LNCaP clone FGC (cell line): ENCODE data around the gene VDAC2.
"Not testable (repeated sequence)": the region's sequence is repeated elsewhere in the genome, so short reads cannot be mapped to it uniquely, and the experiment has no call there.

Experiments
- DNase-seq: peaks from one replicate; pipeline ENCODE4 v3.0.0-alpha.2; 2011; ENCODE audit warnings: low read depth
- H3K4me3 ChIP-seq: 2 replicates; pipeline ENCODE4 v1.5.1; 2011; ENCODE audit warnings: mild to moderate bottlenecking, low read depth, low read length, control low read depth
- TF ChIP-seq, protein P1 (sequence below): IDR thresholded peaks from 2 replicates; pipeline ENCODE4 v1.5.1; 2012; ENCODE audit warnings: mild to moderate bottlenecking; ENCODE audit not compliant: control insufficient read depth, insufficient read depth; ENCODE audit errors: extremely low read depth

VDAC2 gene

GRCh38 chr10:75207857-75208144 lies 2.8 kb upstream of the VDAC2 start:
- TF ChIP-seq, protein P1, sequence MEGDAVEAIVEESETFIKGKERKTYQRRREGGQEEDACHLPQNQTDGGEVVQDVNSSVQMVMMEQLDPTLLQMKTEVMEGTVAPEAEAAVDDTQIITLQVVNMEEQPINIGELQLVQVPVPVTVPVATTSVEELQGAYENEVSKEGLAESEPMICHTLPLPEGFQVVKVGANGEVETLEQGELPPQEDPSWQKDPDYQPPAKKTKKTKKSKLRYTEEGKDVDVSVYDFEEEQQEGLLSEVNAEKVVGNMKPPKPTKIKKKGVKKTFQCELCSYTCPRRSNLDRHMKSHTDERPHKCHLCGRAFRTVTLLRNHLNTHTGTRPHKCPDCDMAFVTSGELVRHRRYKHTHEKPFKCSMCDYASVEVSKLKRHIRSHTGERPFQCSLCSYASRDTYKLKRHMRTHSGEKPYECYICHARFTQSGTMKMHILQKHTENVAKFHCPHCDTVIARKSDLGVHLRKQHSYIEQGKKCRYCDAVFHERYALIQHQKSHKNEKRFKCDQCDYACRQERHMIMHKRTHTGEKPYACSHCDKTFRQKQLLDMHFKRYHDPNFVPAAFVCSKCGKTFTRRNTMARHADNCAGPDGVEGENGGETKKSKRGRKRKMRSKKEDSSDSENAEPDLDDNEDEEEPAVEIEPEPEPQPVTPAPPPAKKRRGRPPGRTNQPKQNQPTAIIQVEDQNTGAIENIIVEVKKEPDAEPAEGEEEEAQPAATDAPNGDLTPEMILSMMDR, result no peak
- no peak for DNase-seq
- no peak overlapping the region for H3K4me3 ChIP-seq

GRCh38 chr10:75208181-75208580 lies 2.4 kb upstream of the VDAC2 start:
- H3K4me3 ChIP-seq, result no peak overlapping the region
- DNase-seq, result no peak

DNA sequence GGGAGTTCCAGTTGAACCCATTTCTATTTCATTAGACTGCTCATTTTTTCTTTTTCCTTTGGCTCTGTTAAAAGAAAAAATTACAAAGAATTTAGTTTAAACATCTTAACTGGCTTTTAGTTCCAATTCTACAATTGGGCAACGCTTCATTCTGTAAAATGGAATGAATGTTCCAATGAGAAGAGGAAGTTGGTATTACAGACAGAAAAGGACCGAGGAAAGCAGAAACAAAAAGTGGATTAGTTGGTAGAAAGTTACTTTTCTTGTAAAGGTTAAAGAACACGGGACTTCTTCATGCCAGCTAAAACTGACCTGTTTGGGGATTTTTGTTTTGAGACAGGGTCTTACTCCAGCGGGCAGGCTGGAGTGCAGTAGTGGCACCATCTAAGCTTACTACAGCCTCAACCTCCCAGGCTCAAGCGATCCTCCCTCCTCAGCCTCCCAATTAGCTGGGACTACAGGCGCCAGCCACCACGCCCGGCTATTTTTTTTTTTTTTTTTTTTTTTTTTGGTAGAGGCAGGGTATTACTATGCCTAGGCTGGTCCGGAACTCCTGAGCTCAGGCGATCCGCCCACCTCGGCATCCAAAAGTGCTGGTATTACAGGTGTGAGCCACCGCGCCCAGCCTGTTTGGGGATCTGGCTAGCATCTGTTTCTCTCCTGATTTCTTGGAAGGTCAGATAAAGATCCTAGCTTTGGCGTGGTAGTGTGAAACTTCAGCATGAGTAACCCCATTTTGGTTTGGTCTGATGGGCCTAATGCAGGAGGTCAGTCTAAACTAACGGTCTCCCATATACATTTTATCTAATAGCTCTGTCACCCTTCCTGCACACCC lies 1.3 kb upstream of the VDAC2 start:
- no peak for DNase-seq
- peak overlapping the region; percentile 88 for H3K4me3 ChIP-seq
- TF ChIP-seq, protein P1, result no peak

More at GRCh38 chr10:75208181-75208580, 2.4 kb upstream of the VDAC2 start:
- TF ChIP-seq, protein P1, result no peak

DNA sequence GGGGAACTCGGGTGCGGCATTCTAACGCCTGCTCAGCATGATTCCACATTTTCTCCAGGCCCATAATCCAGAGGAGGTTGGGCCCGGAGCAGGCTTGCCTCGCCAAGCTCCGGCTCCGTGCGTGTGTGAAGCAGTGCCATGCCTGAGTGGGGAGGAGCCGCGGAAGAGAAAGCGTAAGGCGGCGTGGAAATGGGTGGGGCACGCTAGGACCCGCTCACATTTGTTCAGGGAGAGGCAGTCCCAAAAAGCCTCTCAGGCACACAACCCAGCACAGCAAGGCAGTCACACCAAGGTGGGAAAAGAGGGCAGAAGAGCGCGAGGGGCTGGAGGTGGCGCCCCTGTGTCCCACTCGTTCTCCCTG lies 695 bp upstream of the VDAC2 start:
- peak overlapping the region; percentile 88 for H3K4me3 ChIP-seq
- no peak for DNase-seq
- TF ChIP-seq, protein P1, result no peak

- TF ChIP-seq, protein P1, result no peak
- H3K4me3 ChIP-seq, result peak overlapping the region; percentile 88
- DNase-seq, result no peak
Measured at GRCh38 chr10:75211007-75211691, 553 bp downstream of the VDAC2 start.

DNA sequence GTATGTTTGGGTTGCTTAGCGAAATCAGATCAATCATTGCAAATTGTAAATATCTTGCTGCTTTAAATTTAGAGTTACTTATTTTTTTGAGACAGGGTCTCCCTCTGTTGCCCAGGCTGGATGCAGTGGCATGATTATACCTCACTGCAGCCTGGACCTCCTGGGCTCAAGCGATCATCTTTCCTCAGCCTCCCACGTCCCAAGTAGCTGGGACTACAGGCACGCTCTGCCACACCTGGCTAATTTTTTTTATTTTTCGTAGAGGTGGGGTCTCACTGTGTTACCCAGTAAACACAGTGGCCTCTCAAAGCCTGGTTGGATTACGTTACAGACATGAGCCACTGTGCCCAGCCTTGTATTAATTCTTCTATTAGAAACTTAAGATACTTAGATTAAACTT lies 1.7 kb downstream of the VDAC2 start:
- TF ChIP-seq, protein P1, result no peak
- peak overlapping the region; percentile 88 for H3K4me3 ChIP-seq
- DNase-seq, result no peak

GRCh38 chr10:75220274-75220673 lies 9.7 kb downstream of the VDAC2 start:
- no peak overlapping the region for H3K4me3 ChIP-seq
- TF ChIP-seq, protein P1, result no peak
- no peak for DNase-seq

DNA sequence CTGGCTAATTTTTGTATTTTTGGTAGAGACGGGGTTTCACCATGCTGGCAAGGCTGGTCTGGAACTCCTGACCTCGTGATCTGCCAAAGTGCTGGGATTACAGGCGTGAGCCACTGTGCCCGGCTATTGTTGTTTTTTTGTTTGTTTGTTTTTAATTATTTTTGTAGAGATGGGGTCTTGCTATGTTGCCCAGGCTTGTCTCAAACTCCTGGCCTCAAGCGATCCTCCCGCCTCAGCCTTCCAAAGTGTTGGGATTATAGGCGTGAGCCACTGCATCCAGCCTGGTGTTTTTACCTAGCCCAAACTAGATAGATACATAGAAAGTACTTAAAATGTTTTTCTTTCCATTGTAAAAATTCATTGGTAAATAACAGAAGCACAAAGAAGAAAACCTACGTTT lies 10.9 kb downstream of the VDAC2 start:
- H3K4me3 ChIP-seq, DNase-seq: not testable (repeated sequence)
